SH-SY5Y (cell line): ENCODE results near the gene DACH1.

Experiments used
- GATA2 ChIP-seq: IDR thresholded peaks from 2 replicates; pipeline ENCODE4 v1.6.1; 2011; ENCODE audit warnings: mild to moderate bottlenecking, low read depth, low read length
- GATA3 ChIP-seq: IDR thresholded peaks from 2 replicates; pipeline ENCODE4 v1.6.1; 2011; ENCODE audit warnings: low read depth, mild to moderate bottlenecking, low read length, moderate library complexity

- no peak for TF ChIP-seq GATA3
- no peak for TF ChIP-seq GATA2
Measured at GRCh38 chr13:71754407-71754974, 112.5 kb downstream of the DACH1 start.
